GM12874 (cell line): ENCODE results near the gene DUOX1.

Experiments
- CTCF ChIP-seq: IDR thresholded peaks from 2 replicates; pipeline ENCODE4 v1.5.1; 2011; ENCODE audit warnings: low read depth, mild to moderate bottlenecking, control low read depth, low read length, moderate library complexity; ENCODE audit not compliant: insufficient read depth

DUOX1 gene

GRCh38 chr15:45111390-45112142 is 18.2 kb upstream of the DUOX1 start:
- TF ChIP-seq CTCF = no peak

- TF ChIP-seq CTCF = no peak
These were observed 17.6 kb upstream of the DUOX1 start for GRCh38 chr15:45112143-45112590.

GRCh38 chr15:45112591-45113379 is 17.0 kb upstream of the DUOX1 start:
- TF ChIP-seq CTCF = no peak

GRCh38 chr15:45113380-45113990 is 16.3 kb upstream of the DUOX1 start:
- TF ChIP-seq CTCF = no peak

GRCh38 chr15:45114076-45114750 is 15.6 kb upstream of the DUOX1 start, which contains the start of the genes DUOX2 and DUOXA2:
Gene DUOX2, minus strand, starts transcription at chr15:45114172. Its CDS starts 761 bp downstream, at chr15:45113411.
Gene DUOXA2, plus strand, starts transcription at chr15:45114326. Its CDS starts 280 bp downstream, at chr15:45114606.
- no peak for TF ChIP-seq CTCF

GRCh38 chr15:45114751-45115085 is 15.1 kb upstream of the DUOX1 start:
- no peak for TF ChIP-seq CTCF

GRCh38 chr15:45115312-45115820 is 14.4 kb upstream of the DUOX1 start:
- no peak for TF ChIP-seq CTCF
